ENCODE results near the gene LRRFIP1.

DNA sequence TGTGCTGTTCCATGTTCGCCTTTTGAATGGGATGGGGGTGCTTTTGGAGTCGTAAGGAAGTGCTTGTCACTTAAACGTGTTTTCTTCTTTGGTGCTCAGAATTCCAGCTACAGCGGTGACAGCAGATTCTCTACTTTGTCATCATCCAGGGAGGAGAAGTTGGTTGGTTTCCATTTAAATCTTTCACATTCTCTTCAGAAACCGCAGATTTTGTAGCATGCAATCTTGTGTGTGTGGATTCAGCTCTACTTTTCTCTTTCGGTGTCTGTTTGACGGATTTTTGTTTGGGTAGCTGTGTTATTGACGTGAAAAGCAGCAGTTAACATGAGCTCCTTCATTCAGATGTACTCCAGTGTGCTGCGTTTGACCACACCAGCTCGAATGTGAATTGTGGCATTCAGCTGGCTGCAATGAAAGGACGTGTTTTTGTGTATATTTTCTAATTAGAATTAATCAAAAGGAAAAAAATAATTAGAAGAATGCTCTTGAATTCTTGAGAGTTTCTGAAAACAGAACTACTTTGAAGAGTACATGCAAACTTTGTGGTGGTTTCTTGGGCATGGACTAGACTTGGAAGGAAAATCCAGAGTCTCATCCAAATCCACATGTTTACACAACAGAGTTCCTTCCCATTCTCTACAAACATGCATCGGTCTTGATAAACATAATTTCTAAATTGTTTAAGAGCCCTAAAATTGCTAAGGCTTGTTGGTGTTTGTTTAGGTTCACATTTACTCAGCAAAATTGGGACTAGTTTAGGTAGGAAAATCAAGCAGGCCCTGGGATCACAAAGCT lies 102.5 kb downstream of the LRRFIP1 start:
- TF ChIP-seq, protein P1, sequence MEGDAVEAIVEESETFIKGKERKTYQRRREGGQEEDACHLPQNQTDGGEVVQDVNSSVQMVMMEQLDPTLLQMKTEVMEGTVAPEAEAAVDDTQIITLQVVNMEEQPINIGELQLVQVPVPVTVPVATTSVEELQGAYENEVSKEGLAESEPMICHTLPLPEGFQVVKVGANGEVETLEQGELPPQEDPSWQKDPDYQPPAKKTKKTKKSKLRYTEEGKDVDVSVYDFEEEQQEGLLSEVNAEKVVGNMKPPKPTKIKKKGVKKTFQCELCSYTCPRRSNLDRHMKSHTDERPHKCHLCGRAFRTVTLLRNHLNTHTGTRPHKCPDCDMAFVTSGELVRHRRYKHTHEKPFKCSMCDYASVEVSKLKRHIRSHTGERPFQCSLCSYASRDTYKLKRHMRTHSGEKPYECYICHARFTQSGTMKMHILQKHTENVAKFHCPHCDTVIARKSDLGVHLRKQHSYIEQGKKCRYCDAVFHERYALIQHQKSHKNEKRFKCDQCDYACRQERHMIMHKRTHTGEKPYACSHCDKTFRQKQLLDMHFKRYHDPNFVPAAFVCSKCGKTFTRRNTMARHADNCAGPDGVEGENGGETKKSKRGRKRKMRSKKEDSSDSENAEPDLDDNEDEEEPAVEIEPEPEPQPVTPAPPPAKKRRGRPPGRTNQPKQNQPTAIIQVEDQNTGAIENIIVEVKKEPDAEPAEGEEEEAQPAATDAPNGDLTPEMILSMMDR (IDR thresholded peaks at IDR 0.05), result no peak
- no peak for TF ChIP-seq POLR2A (IDR thresholded peaks at IDR 0.05)
